Mesendoderm (in vitro differentiated cells): ENCODE data around the gene ATF7IP2.
"Not testable (repeated sequence)": the region's sequence is repeated elsewhere in the genome, so short reads cannot be mapped to it uniquely, and the experiment has no call there.

Experiments
- DNase-seq: peaks from one replicate; pipeline ENCODE4 v3.0.0; 2013
- H2AK5ac ChIP-seq: 2 replicates; pipeline ENCODE4 v1.6.1; 2013; ENCODE audit warnings: low read length, inconsistent platforms
- H2BK120ac ChIP-seq: 2 replicates; pipeline ENCODE4 v1.6.1; 2013; ENCODE audit warnings: low read depth, mild to moderate bottlenecking, low read length, moderate library complexity, mixed read lengths
- H2BK15ac ChIP-seq: replicated peaks from 2 replicates; pipeline ENCODE4 v1.6.1; 2013; ENCODE audit warnings: low read depth, mild to moderate bottlenecking, moderate library complexity
- H2BK5ac ChIP-seq: 2 replicates; pipeline ENCODE4 v1.6.1; 2013; ENCODE audit warnings: low read length, inconsistent platforms
- H3K18ac ChIP-seq: 2 replicates; pipeline ENCODE4 v1.6.1; 2013; ENCODE audit warnings: mild to moderate bottlenecking, low read length, mixed read lengths
- H3K23ac ChIP-seq: one replicate; pipeline ENCODE4 v1.6.1; 2013; ENCODE audit warnings: low read length
- H3K27ac ChIP-seq: 2 replicates; pipeline ENCODE4 v1.5.1; 2013; ENCODE audit warnings: low read depth, mild to moderate bottlenecking, inconsistent platforms, low read length, moderate library complexity
- H3K27me3 ChIP-seq: 2 replicates; pipeline ENCODE4 v1.6.1; 2013; ENCODE audit warnings: low read length, control low read depth, mild to moderate bottlenecking, inconsistent platforms; ENCODE audit not compliant: insufficient read depth, poor library complexity
- H3K36me3 ChIP-seq: 2 replicates; pipeline ENCODE4 v1.6.1; 2013; ENCODE audit warnings: low read length, inconsistent platforms; ENCODE audit not compliant: control insufficient read depth, insufficient read depth
- H3K4ac ChIP-seq: one replicate; pipeline ENCODE4 v1.6.1; 2013; ENCODE audit warnings: low read depth, mild to moderate bottlenecking, low read length, moderate library complexity
- H3K4me1 ChIP-seq: 2 replicates; pipeline ENCODE4 v1.6.1; 2013; ENCODE audit warnings: low read depth, low read length, inconsistent platforms; ENCODE audit not compliant: control insufficient read depth
- H3K4me2 ChIP-seq: 2 replicates; pipeline ENCODE4 v1.6.1; 2013; ENCODE audit warnings: low read length
- H3K4me3 ChIP-seq: 2 replicates; pipeline ENCODE4 v1.5.1; 2013; ENCODE audit warnings: mild to moderate bottlenecking, low read length
- H3K56ac ChIP-seq: one replicate; pipeline ENCODE4 v1.6.1; 2013; ENCODE audit warnings: low read length
- H3K79me1 ChIP-seq: 2 replicates; pipeline ENCODE4 v1.6.1; 2013; ENCODE audit warnings: low read length, inconsistent platforms
- H3K79me2 ChIP-seq: 2 replicates; pipeline ENCODE4 v1.6.1; 2013; ENCODE audit warnings: mild to moderate bottlenecking, low read length; ENCODE audit not compliant: control insufficient read depth, insufficient read depth
- H3K9ac ChIP-seq: 2 replicates; pipeline ENCODE4 v1.6.1; 2013; ENCODE audit warnings: low read length, inconsistent platforms
- H4K5ac ChIP-seq: one replicate; pipeline ENCODE4 v1.6.1; 2013; ENCODE audit warnings: low read length
- H4K8ac ChIP-seq: one replicate; pipeline ENCODE4 v1.6.1; 2013; ENCODE audit warnings: low read depth, mild to moderate bottlenecking, control low read depth, low read length, moderate library complexity
- WGBS: extraction: QIAGEN DNeasy Blood & Tissue Kit; methylation state at CpG from one replicate; pipeline ENCODE4 v1.1.7; 2013; ENCODE audit warnings: low lambda C conversion rate, missing lambda C conversion rate; ENCODE audit not compliant: insufficient coverage; ENCODE audit errors: extremely low coverage; 5-methylcytosine and 5-hydroxymethylcytosine counted together

ATF7IP2 gene

DNA sequence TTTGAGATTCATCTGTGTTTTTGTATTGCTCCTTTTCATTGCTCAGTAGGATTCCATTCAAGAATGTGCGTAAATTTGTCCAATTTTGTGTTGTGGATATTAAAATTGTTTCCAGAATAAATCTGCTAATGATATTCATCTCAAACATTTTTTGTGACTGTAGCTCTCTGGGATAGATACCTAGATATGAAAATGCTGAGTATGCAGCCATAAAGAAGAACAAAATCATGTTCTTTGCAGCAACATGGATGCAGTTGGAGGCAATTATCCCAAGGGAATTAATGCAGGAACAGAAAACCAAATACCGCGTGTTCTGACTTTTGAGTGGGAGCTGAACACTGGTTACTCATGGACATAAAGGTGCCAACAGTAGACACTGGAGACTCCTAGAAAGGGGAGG, 40.2 kb upstream of the ATF7IP2 start:
- Histone ChIP-seq H3K9ac (no peak overlapping the region), H3K79me2 (no peaks in the 10 kb centered on the region), H2BK120ac (no peak overlapping the region), H3K18ac (no peak overlapping the region), H3K23ac (no peak overlapping the region), H3K4me1 (no peaks in the 10 kb centered on the region), H2AK5ac (no peak overlapping the region), H3K36me3 (no peaks in the 10 kb centered on the region), H3K56ac (no peak overlapping the region), H4K5ac (no peak overlapping the region), H3K4me2 (no peak overlapping the region), H3K27ac (no peak overlapping the region), H3K4me3 (no peak overlapping the region), H3K4ac (no peak overlapping the region), H2BK15ac (no peak overlapping the region), H2BK5ac (no peak overlapping the region), H3K79me1 (no peaks in the 10 kb centered on the region), H4K8ac (no peak overlapping the region), H3K27me3 (no peaks in the 10 kb centered on the region)
- no peak for DNase-seq
- WGBS: no CpG with 5 or more reads among the region's 3 CpGs

DNA sequence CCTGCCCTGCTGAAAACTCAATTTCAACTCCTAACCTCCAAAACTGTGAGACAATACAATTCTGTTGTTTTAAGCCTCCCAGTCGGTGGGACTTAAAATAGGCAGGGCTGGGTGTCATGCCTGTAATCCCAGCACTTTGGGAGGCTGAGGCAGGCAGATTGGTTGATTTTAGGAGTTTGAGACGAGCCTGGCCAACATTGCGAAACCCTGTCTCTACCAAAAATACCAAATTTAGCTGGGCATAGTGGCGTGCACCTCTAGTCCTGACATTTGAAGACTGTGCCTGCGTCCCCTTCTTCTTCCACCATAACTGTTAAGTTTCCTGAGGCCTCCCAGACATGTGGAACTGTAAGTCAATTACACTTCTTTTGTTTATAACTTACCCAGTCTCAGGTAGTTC, 36.0 kb upstream of the ATF7IP2 start:
- no peak overlapping the region for H3K9ac ChIP-seq
- no peaks in the 10 kb centered on the region for H3K4me1 ChIP-seq
- H2AK5ac ChIP-seq: no peak overlapping the region
- H3K23ac ChIP-seq: no peak overlapping the region
- no peak overlapping the region for H2BK120ac ChIP-seq
- no peak overlapping the region for H3K18ac ChIP-seq
- H4K8ac ChIP-seq: no peak overlapping the region
- DNase-seq: no peak
- H3K79me1 ChIP-seq: no peaks in the 10 kb centered on the region
- H4K5ac ChIP-seq: no peak overlapping the region
- H3K79me2 ChIP-seq: no peaks in the 10 kb centered on the region
- H3K4me3 ChIP-seq: no peak overlapping the region
- no peak overlapping the region for H3K56ac ChIP-seq
- H3K4ac ChIP-seq: no peak overlapping the region
- no peaks in the 10 kb centered on the region for H3K27me3 ChIP-seq
- no peak overlapping the region for H2BK15ac ChIP-seq
- no peaks in the 10 kb centered on the region for H3K36me3 ChIP-seq
- H2BK5ac ChIP-seq: no peak overlapping the region
- H3K27ac ChIP-seq: no peak overlapping the region
- no CpG with 5 or more reads among the region's 5 CpGs for WGBS
- no peak overlapping the region for H3K4me2 ChIP-seq

- WGBS: no CpG with 5 or more reads among the region's 2 CpGs
- H2BK120ac ChIP-seq: no peak overlapping the region
Observed at GRCh38 chr16:10352262-10352661, 33.6 kb upstream of the ATF7IP2 start.

DNA sequence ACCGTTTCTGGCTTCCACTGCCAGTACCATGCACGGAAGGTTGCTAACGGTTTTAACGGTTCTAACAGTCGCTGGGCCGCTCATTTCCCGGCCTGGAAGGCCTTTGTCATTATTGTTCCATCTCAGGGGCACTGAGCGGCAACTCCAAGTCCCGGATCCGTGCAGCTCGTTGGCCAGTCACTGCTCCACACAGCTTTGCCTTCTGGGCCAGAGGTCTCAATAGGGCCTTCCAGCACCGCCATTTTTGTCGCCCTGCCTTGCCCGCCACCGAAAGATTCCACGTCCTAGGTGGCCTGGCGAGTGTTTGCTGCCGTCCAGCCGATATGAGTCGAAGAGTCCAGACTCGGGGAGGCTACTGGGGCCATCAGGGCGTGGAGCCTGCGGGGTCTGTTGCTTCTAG, 30.3 kb upstream of the ATF7IP2 start:
- Histone ChIP-seq H3K4me2 (no peak overlapping the region), H3K4ac (no peak overlapping the region), H2BK120ac (no peak overlapping the region), H3K23ac (no peak overlapping the region), H4K5ac (no peak overlapping the region), H3K79me1 (no peaks in the 10 kb centered on the region), H3K4me3 (no peak overlapping the region), H3K18ac (no peak overlapping the region), H3K4me1 (no peaks in the 10 kb centered on the region), H3K9ac (no peak overlapping the region), H3K27ac (no peak overlapping the region), H2AK5ac (no peak overlapping the region), H2BK15ac (no peak overlapping the region), H2BK5ac (no peak overlapping the region), H3K56ac (no peak overlapping the region), H3K27me3 (no peaks in the 10 kb centered on the region), H3K36me3 (no peaks in the 10 kb centered on the region), H3K79me2 (no peaks in the 10 kb centered on the region), H4K8ac (no peak overlapping the region)
- no peak for DNase-seq
- WGBS: no CpG with 5 or more reads among the region's 23 CpGs

More at GRCh38 chr16:10352262-10352661, 33.6 kb upstream of the ATF7IP2 start:
- no peaks in the 10 kb centered on the region for H3K36me3 ChIP-seq
- no peak overlapping the region for H2BK15ac ChIP-seq
- H3K79me1 ChIP-seq: no peaks in the 10 kb centered on the region
- H3K27me3 ChIP-seq: no peaks in the 10 kb centered on the region
- H3K23ac ChIP-seq: no peak overlapping the region
- no peak overlapping the region for H3K18ac ChIP-seq
- no peak overlapping the region for H4K8ac ChIP-seq
- no peak overlapping the region for H3K27ac ChIP-seq
- no peak overlapping the region for H3K4me2 ChIP-seq
- H3K4me1 ChIP-seq: no peaks in the 10 kb centered on the region
- H4K5ac ChIP-seq: no peak overlapping the region
- no peak overlapping the region for H3K4me3 ChIP-seq
- H3K56ac ChIP-seq: no peak overlapping the region
- no peak overlapping the region for H3K9ac ChIP-seq
- H2AK5ac ChIP-seq: no peak overlapping the region
- H3K4ac ChIP-seq: no peak overlapping the region
- H2BK5ac ChIP-seq: no peak overlapping the region
- no peaks in the 10 kb centered on the region for H3K79me2 ChIP-seq
- no peak for DNase-seq

DNA sequence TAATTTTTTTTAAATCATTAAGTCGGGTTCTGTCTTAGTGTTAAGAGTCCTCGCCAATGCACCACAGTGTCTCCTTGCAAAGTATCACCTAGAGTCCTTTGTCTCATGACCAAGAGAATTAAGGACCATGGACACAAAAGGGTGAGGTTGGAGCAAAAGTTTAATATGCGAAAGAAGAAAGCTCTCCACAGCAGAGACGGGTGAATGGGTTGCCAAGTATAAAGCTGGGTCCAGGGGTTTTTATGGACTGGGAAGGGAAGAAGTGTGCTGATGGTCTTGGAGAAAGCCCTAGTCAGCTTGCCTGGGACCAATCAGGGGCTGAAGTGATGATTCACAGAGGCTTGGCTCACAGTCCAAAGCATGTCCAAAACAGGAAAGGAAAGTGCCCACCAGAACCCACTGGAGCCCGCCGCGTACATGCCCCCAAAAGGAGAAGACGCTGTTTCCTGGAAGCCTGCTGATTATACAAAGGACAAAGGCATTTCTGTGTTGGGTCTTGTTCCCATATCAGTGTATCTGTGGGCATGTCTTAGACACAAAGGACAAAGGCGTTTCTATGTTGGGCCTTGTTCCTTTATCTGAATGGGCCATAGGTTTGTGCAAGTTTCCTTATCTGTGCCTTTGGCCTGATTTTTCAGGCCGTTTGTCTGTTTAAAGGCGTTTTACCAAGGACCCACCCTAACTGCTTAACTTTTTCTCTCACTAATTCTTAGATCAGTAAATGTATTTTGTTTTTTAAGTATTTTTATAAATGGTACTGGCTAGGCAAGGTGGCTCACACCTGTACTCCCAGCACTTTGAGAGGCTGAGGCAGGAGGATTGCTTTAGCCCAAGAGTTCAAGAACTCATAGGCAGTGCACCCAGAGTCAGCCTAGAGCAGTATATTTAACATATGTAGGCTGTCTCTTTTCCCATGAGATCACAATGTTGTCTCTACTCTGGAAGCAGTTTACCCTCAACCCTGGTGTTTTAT, 28.7 kb upstream of the ATF7IP2 start:
- Histone ChIP-seq H3K27ac (no peak overlapping the region), H3K4me3 (no peak overlapping the region), H2AK5ac (no peak overlapping the region), H3K56ac (no peak overlapping the region), H3K4me1 (no peaks in the 10 kb centered on the region), H3K4ac (no peak overlapping the region), H2BK15ac (no peak overlapping the region), H3K36me3 (no peaks in the 10 kb centered on the region), H4K5ac (no peak overlapping the region), H2BK120ac (no peak overlapping the region), H3K23ac (no peak overlapping the region), H3K9ac (no peak overlapping the region), H2BK5ac (no peak overlapping the region), H3K79me2 (no peaks in the 10 kb centered on the region), H3K27me3 (no peaks in the 10 kb centered on the region), H3K18ac (no peak overlapping the region), H4K8ac (no peak overlapping the region), H3K79me1 (no peaks in the 10 kb centered on the region), H3K4me2 (no peak overlapping the region)
- no peak for DNase-seq
- no CpG with 5 or more reads among the region's 11 CpGs for WGBS

GRCh38 chr16:10361747-10362076, 24.1 kb upstream of the ATF7IP2 start:
- not testable (repeated sequence) for H3K27me3 ChIP-seq, H3K4ac ChIP-seq, H3K27ac ChIP-seq, H3K4me3 ChIP-seq, H2AK5ac ChIP-seq, H3K4me1 ChIP-seq, H3K18ac ChIP-seq, H3K23ac ChIP-seq, H2BK120ac ChIP-seq, H2BK15ac ChIP-seq, H3K9ac ChIP-seq, H2BK5ac ChIP-seq, H3K79me1 ChIP-seq, H4K5ac ChIP-seq, H3K4me2 ChIP-seq, H4K8ac ChIP-seq, H3K36me3 ChIP-seq, H3K56ac ChIP-seq, DNase-seq, H3K79me2 ChIP-seq
- WGBS: no CpG with 5 or more reads among the region's 8 CpGs
